GM19463 (cell line): ENCODE measurements around the gene ZNF341.

Source experiments
- ATAC-seq: cut with Tn5 transposase; IDR thresholded peaks from one replicate; pipeline ENCODE4 v1.9.1; 2021; ENCODE audit warnings: mild to moderate bottlenecking, moderate library complexity; ENCODE audit not compliant: unreplicated experiment

Gene ZNF341

DNA sequence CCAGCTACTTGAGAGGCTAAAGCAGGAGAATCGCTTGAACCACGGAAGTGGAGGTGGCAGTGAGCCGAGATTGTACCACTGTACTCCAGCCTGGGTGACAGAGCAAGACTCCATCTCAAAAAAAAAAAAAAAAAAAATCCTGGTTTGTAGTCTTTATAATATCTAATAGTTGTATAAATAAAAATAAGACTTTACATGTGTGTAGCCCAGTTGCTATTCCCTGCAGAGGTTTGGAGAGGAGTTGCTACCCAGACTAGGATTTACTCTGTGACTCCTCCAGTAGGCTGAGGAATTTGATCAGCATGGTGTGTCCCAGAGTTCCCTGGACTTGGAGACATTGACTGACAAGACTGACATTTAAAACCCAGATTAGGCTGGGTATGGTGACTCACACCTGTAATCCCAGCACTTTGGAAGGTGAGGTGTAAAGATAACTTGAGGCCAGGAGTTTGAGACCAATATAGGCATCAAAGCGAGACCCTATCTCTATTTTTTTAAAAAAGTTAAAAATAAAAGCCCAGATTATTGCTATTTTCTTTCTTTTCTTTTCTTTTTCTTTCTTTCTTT lies 89.6 kb downstream of the ZNF341 start:
- no peak for ATAC-seq

DNA sequence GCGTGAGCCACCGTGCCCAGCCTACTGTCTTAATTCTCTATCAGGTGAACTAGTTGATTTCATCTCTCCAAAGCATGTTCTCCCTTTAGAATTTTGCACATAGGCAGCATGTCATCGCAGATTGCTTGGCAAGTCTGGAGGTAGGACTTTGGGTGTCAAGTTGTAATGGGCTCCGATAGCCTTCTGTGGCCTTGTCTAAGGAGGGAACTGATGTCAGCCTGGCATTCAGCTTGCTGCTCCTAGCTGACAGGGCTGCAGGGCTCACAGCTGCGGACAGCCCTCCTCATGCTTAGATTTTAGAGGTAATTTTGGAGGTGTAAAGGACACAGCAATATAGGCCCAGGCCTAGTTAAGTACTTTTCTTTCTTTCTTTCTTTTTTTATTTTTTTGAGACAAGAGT lies 90.6 kb downstream of the ZNF341 start:
- no peak for ATAC-seq

DNA sequence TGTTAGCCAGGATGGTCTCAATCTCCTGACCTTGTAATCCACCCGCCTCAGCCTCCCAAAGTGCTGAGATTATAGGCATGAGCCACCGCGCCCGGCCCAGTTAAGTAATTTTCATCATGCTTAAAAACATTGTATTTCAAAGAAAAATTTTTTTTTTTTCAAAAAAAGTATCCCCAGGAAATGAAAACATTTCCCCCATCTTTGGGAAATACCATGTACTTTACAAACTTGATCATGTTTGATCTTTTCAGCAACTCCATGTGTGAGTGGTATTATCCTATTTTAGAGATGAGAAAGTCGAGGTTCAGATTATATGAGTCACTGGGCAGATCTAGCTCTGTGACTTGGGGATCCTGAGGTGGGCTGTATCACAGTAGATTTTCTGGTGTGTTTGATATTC lies 91.2 kb downstream of the ZNF341 start:
- ATAC-seq = no peak

DNA sequence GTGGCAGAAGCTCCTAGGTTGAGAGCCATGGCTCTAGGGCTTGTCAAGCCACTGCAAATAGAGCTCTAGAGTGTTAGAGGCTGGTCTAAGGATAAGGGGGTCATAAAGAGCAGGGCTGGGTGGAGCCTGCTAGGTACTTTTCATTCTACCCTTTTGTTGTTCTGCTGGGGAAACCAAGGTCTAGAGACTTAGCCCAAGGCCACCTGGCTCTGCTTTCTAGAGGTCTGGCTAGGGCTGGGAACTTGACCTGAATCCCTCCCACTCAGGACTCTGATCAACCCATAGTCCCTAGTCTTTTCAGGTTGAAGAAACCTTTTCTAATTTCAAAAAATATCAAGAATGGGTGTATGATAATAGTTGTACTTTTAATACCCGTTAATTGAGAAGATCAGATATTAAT lies 93.1 kb downstream of the ZNF341 start:
- ATAC-seq = no peak

DNA sequence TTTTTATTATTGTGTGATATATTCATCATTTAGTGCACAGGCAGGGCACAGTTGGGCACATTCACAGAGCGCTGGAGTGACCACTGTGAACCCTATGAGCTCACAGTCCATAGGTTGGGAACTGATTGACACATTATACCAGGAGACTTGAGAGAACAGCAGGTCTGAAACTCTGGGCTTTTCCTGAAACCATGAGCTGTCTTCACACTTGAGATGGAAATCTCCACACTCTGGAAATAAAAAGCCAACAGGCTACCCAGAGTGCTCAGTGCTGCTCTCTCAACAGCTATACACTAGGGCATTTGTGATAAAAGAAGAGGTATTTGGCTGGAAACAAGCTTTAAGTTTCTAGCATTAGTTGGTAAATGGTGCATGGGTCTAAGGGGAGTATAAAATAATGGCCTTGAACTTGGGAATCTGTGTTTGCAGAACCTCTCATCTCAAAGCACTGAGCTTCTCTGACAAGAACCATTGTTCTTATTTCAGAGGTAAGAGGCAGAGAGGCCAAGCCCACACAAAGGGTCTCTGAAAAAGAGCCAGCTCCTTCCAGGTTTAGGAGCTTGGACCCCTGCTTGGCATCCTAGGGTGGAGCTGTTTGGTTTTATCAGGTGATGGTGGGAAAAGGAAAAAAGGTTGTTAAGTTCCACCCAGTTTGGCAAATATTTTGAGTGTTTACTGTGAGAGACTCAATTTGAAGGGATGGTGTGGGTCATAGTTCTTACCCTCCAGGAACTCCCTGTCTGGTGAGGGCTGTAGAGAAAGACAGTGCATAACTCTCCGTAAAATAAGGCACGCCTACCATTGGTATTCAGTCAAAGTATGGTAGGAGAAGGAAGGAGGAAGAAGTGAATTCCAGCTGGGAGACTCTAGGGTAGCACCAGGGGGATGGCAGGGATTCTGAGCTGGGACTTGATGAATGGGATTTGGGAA lies 93.8 kb downstream of the ZNF341 start:
- no peak for ATAC-seq

DNA sequence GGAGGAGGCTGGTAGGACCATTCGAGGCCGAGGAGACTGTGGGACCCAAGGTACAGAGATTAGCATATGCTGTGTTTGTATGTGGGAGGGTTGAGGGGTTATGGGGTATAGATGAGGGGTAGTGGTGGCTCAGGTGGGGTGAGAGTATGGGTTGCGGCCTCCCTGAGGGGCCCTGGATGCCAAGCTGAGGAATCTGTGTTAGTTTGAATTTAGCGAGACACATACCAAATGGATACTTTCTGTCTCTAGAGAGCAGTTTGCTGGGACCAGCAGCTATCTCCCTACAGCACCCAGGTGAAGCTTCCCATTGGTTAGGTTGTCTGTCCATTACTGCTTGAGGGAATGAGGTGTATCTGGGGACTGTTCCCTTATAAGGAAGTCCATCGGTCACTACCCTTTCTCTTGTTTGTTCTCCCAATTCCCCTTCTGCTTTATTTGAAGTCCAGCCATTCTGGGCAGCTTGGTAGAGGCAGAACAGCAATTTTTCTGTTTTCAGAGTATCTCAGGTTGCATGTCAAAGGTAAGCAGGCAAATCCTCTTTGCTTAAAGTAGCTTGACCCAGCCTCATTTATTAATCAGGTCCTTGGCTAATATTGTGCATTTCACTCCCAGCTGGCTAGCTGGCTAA lies 94.6 kb downstream of the ZNF341 start:
- no peak for ATAC-seq

DNA sequence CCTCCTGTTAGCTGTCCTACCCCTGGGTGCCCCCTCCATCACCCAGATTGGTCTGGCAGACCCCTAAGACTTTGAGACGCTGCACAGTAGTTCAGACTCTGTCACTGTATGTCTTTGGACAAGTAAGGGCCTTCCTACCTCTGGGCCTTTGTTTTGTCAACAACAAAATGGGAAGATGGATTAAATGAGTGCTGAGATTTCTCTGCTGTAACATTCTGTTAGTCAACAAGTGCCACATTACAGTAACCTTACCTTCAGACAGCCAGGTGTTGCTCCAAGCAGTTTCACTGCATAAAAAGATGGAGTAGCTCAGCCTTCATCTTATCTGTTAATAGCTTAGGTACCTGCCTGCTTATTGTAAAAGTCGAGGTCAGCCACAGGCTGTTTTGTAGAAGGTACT lies 95.3 kb downstream of the ZNF341 start:
- ATAC-seq = no peak

DNA sequence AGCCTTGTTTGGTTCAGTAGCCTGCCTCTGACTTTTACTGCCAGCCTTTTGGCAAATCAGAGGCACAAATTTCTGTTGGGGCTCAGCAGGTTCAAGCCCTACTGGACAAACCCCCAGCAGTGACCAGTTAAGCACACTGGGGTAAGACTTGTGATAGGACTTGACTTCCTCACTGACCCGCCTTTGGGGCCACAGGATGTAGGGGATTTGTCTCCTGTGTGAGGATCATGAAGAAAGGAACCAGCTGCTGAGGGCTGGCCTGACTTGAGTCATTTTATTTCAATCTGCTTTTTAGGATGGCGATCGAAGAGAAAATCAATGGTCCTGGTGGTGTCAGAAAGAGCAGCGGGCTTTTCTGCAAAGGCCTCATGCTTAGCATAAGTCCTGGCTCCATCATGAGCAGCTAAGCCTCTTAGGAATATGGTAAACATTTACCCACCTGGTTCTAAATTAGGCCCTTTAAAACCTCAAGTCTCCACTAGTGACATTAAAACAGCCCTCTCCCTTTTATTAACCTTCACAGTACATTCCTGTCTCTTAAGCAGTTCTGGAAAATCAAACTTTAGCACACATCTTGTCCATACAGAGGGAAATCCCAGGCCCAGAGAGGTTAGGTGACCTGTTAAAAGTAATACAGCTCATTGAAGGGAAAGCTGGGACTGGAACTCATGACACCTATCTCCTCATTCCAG lies 96.0 kb downstream of the ZNF341 start:
- no peak for ATAC-seq

DNA sequence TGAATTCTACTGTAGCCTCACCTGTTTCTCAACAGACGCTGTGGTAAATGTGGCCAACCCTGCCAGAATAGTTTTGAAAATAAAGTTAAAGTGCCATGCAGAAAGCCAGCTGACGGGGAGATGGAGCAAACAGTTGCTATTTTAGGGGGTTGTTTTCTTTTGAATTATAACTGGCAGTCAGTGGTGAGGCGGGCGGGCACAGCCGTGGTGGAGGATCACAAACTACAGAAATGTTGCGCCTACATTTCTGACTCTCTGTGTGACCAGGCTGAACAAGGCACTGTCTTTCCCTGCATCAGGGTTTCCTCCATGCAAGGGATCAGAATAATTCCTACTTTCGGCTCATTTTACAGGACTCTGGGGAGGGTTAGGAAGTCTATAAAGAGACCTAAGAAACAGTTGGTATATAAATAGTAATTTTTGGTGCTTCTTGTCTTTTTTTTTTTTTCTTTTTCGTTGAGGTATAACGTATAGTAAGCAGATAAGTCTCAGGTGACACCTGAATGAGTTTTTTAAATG lies 96.6 kb downstream of the ZNF341 start:
- ATAC-seq = no peak

DNA sequence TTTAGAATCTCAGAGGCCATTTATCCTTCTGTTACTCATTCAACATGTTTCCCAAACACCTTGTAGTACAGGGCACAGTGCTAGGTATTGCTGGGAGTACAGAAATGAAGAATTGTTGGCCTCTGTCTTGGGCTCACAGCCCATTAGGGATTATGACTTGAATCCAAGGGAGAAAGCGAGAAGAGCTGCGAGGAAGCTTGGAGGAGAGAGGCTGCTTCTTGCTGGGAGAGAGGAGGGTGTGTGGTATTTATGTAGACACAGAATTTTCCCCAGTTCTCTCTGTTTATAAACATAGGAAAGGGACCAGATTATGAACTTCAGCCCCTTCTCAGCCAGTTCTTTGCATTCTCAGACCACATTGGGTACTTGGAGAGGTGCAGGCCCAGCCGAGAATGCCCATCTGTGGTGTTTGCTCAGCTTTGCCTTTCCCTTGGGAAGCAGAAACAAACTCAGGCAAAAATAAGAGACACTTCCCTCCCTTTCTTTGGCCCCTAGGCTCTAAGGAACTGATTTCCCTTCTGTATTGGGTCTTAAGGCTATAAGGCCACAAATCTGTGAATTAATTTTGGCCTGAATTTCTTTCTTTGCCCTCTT lies 97.3 kb downstream of the ZNF341 start:
- ATAC-seq = no peak

DNA sequence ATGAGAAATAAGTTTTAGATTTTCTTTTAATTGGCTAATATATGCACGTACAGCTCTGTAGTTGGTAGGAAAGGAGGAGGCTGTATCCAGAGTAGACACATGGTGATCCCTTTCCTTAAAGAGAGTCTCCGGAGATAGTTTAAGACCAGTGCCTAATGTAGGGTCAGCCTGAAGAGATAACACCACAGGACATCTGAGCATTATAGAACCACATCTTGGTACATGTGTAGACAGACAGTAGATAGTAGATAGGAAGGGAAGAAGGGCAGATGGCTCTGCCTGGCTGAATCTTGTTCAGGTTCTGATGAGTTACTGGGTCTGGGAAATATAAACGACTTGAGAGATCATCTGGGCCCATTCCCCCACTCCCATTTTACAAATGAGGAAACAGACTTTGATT lies 97.8 kb downstream of the ZNF341 start:
- ATAC-seq = no peak

DNA sequence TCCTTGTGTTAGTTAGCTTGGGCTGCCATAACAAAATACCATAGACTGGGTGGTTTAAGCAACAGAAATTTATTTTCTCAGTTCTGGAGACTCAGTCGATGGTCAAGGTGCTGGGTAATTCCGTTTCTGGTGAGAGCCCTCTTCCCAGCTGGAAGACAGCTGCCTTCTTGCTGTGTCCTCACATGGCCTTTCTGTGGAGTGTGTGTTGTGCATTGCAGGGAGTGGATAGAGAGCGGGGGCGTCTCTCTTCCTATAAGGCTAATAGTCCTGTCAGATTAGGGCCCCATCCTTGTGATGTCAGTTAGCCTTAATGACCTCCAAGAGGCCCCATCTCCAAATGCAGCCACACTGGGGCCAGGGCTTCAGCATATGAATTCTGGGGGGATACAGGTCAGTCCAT lies 98.6 kb downstream of the ZNF341 start:
- ATAC-seq = no peak

DNA sequence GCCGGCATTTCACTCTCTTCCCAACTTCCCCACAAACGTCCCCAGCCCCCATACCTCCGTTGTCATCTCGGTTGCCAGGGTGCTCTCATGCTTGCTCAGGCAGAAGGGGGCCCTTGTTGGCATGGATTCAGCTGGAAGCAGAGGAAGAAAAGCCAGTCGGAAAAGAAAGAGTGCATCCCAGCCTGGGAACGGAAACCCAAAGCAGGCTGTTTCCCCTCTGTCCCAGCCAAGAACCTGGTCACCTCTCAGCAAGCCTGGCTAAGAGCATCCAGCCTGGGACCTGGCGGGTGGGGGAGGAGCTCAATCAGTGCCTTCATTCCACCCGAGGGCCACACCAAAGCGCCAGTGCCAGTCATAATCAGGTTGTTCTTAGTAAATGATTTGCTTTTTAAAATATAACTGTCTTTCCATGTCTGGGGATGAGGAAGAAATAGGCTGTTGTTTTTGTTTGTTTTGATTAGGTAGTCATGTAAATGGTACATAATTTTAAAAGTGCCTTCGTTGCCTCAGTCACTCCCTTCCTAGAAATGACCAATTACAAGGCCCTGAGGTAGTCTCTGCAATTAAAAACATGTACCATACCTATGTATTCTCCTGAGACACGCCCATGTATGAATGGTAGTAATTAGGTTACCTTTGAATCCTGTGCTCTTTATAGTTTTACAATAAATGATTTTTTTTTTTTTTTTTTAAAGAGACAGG lies 100.5 kb downstream of the ZNF341 start:
- no peak for ATAC-seq

DNA sequence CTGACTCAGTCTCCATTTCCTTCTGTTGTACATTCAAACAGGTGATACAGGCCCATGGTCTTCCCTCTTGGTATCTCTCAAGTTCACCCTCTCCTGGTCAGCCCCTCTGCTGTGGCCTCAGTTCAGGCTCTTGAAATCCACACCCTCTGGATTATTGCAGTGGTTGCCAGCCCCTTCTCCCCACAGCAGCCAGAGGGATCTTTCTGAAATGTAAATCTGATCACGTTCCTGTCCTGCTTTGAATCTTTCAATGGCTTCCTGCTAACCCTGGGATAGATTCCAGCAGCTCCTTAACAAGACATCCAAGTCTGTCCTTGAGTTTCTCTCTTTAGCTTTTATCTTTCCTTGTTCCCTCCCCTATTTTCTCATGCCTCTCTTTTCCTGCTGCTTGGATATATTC lies 101.5 kb downstream of the ZNF341 start:
- ATAC-seq = no peak

DNA sequence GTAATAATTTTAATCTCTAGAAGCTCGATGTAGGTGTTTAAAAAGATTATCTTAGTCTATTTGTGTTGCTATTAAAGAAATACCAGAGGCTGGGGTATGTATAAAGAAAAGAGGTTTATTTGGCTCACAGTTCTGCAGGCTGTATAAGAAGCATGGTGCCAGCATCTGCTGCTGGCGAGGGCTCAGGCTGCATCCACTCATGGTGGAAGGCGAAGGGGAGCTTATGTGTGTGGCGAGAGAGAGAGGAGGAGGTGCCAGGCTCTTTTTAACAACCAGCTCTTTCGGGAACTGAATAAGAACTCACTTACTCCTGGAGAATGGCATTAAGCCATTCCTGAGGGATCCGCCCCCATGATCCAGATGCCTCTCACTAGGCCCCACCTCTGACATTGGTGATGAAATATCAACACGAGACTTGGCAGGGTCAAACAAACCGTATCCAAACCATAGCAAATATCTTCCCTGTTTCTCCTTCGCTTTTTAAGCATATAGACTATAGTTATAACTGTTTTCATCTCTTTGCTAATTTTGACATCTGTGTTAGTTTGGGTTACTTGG lies 103.9 kb downstream of the ZNF341 start:
- no peak for ATAC-seq

DNA sequence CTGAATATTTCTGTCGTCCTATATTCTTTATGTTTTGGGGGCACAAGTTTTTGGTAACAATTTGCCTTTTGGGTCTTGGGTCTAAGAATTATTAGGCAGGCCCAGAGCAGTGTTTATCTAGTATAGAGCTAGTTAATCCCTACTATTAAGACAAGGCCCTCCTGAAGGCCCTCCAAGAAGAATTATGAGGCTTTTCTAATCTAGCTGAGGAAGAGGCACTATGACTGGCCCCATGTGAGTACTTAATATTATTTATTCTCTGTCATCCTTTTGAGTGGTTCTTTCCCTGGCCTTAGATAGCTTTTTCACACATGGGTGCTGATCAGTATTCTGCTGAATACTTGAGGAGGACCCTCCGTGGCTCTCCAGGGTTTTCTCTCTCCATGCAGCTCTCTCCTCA lies 104.5 kb downstream of the ZNF341 start:
- no peak for ATAC-seq

DNA sequence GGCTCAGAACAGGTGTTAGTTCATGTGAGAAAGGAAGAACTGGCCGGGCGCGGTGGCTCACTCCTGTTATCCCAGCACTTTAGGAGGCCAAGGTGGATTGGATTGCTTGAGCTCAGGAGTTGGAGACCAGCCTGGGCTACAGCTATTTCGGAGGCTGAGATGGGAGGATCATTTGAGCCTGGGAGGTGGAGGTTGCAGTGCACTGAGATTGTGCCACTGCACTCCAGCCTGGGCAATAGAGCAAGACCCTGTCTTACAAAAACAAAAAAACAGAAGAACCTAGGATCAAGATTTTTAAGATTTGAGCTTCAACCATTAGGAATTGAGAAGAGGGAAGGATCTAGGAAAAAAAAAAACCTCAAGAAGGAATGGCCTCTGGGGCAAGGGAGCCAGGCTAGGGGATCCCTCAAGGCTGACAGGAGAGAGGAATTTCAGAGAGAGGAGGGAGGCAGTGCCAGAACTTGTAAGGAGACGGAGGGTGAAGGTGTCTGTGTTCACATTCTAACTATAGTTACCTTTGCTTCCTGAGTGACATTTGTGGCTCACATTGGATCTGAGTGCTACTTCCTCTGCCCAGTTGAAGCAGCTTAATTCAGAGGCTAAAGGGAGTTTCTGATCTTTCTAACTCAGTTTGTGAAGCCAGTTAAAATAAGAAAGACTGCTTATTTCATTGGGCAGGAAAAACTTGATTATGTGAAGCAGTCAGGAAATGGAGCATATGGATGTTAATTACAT lies 105.5 kb downstream of the ZNF341 start:
- no peak for ATAC-seq

DNA sequence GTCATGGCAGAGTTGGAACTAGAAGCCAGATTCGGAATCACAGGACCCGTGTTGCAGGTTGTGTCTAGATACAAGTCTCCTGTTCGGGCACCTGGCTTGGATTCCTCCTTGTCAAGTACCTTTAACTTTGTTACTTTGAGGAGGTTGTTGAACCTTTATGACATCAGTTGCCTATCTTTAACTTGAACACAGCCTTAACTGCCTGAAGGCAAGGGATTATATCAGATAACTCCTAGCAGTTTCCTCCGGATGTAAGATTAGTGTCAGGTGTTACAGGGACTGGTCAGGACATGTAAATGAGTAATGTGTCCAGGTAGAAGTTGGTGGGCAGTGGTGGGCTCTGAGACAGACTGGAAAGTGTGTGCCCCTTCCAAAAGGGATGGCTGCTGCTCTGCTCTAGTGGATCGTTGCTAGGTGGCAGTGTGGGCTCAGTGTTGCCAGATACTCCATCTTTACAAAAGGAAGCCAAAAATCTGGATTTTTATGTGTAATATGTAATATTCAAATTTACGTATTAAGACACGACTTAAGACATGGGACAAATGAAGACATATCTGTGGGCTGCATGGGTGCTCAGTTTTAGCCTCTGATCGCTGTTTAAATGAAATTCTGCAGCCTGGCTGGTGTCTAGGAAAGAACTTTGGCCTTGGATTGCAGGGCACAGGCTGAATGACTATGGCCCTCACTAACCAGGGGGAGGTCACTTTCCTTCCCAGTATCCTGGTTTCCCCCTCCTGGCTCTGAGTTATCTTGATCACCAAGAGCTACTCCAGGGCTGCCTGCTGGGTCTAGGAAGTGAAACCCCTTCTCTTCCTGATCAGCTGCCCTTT lies 106.5 kb downstream of the ZNF341 start:
- ATAC-seq = no peak
